HCT116 (cell line): ENCODE results near the gene SPARC. TPM values are rescaled to one million over a fixed set of nuclear protein-coding genes. Genes with fewer than 3 reads are reported as not detected.

Experiments
- ATAC-seq: fragments of 200-7000 bp; cut with Tn5 transposase; 2 replicates; pipeline ENCODE4 v1.9.1; 2020; ENCODE audit warnings: mild to moderate bottlenecking, moderate library complexity
- BruUV-seq: library from RNA; stranded (reverse); fragments of 400-500 nt; replicated peaks from 2 replicates; lab custom pipeline; 2021; lab: Mats Ljungman, UMichigan
- CTCF ChIA-PET: fragments of 300-600 bp; sonication (Branson Sonifier 250); formaldehyde crosslinking; loops from one replicate; lab custom pipeline; 2021; ENCODE audit warnings: antibody characterized with exemption; lab: Charles Lee
- POLR2A ChIA-PET: fragments of 300-600, 350-600 bp; sonication (Branson Sonifier 250); formaldehyde crosslinking; loops from one replicate; lab custom pipeline; 2021; ENCODE audit warnings: antibody characterized with exemption; lab: Charles Lee
- RAD21 ChIA-PET, 2 experiments: fragments of 300-600 bp; sonication (Branson Sonifier 250); formaldehyde crosslinking; loops; one replicate each; lab custom pipeline; 2023; ENCODE audit warnings: low total read pairs in 2 of 2; ENCODE audit not compliant: uncharacterized antibody in 2 of 2, unreplicated experiment in 2 of 2, low non-redundant PET in 1 of 2; lab: Charles Lee
- DNase-seq: peaks from one replicate; pipeline ENCODE4 v3.0.0-alpha.2; 2010; ENCODE audit warnings: low read depth, low spot score
- H2AFZ ChIP-seq: fragments of 200-600 bp; shearing (Covaris generic), sonication (generic); 2 replicates; pipeline ENCODE4 v1.6.1; 2017; ENCODE audit warnings: low read depth, mixed run types, mixed read lengths, antibody characterized with exemption, low read length; ENCODE audit not compliant: poor library complexity, severe bottlenecking
- H3K27ac ChIP-seq: 2 replicates; pipeline ENCODE4 v1.5.1; 2012; ENCODE audit warnings: low read depth, low read length
- H3K27me3 ChIP-seq: fragments of 200-600 bp; sonication (generic); 2 replicates; pipeline ENCODE4 v1.6.1; 2016; ENCODE audit warnings: mixed run types, low read length, mixed read lengths; ENCODE audit not compliant: insufficient read depth
- H3K36me3 ChIP-seq, 2 experiments: fragments of 200-500 bp in 1 of 2; fragments of 200-600 bp in 1 of 2; sonication (Bioruptor generic) in 1 of 2; sonication (generic) in 1 of 2; 2 replicates each; pipeline versions ENCODE4 v1.5.1 to v1.6.1; 2014 to 2016; ENCODE audit warnings: low read length in 2 of 2, inconsistent platforms in 1 of 2, mixed read lengths in 1 of 2, mixed run types in 1 of 2; ENCODE audit not compliant: insufficient read depth in 2 of 2, control insufficient read depth in 1 of 2
- H3K4me1 ChIP-seq, 2 experiments: fragments of 200-600 bp in 1 of 2; sonication (generic) in 1 of 2; 2 replicates each; pipeline versions ENCODE4 v1.5.1 to v1.6.1; 2012 to 2017; ENCODE audit warnings: low read length in 2 of 2, inconsistent platforms in 1 of 2, mild to moderate bottlenecking in 1 of 2, mixed read lengths in 1 of 2, mixed run types in 1 of 2, moderate library complexity in 1 of 2; ENCODE audit not compliant: insufficient read depth in 2 of 2, control insufficient read depth in 1 of 2
- H3K4me2 ChIP-seq: fragments of 200-600 bp; sonication (generic); 2 replicates; pipeline ENCODE4 v1.6.1; 2017; ENCODE audit warnings: mixed run types, low read length, mixed read lengths
- H3K4me3 ChIP-seq, 2 experiments: fragments of 200-600 bp in 1 of 2; sonication (generic) in 1 of 2; replicated peaks in 1 of 2; 2 replicates each; pipeline ENCODE4 v1.5.1; 2011 to 2016; ENCODE audit warnings: low read length in 2 of 2, control low read depth in 1 of 2, low read depth in 1 of 2, mild to moderate bottlenecking in 1 of 2, mixed read lengths in 1 of 2, mixed run types in 1 of 2
- H3K79me2 ChIP-seq: fragments of 200-600 bp; sonication (generic); 2 replicates; pipeline ENCODE4 v1.6.1; 2017; ENCODE audit warnings: mild to moderate bottlenecking, mixed run types, low read length, moderate library complexity, mixed read lengths; ENCODE audit not compliant: insufficient read depth
- H3K9ac ChIP-seq: fragments of 200-600 bp; sonication (generic); 2 replicates; pipeline ENCODE4 v1.6.1; 2016; ENCODE audit warnings: low read length, mixed read lengths
- H3K9me2 ChIP-seq: fragments of 200-600 bp; sonication (generic), shearing (Covaris generic); 2 replicates; pipeline ENCODE4 v1.6.1; 2017; ENCODE audit warnings: mixed run types, mild to moderate bottlenecking, moderate library complexity; ENCODE audit not compliant: insufficient read depth
- H3K9me3 ChIP-seq, 2 experiments: fragments of 200-500 bp in 1 of 2; fragments of 200-600 bp in 1 of 2; sonication (Bioruptor generic) in 1 of 2; sonication (generic) in 1 of 2; 2 replicates each; pipeline ENCODE4 v1.6.1; 2014 to 2017; ENCODE audit warnings: low read length in 2 of 2, mixed read lengths in 2 of 2, inconsistent platforms in 1 of 2, low read depth in 1 of 2, mild to moderate bottlenecking in 1 of 2, mixed run types in 1 of 2, moderate library complexity in 1 of 2; ENCODE audit not compliant: control insufficient read depth in 1 of 2, insufficient read depth in 1 of 2
- H4K20me1 ChIP-seq: fragments of 200-600 bp; sonication (generic), shearing (Covaris generic); 2 replicates; pipeline ENCODE4 v1.6.1; 2017; ENCODE audit warnings: mixed run types, mild to moderate bottlenecking, moderate library complexity; ENCODE audit not compliant: insufficient read depth
- CBX3 ChIP-seq: IDR thresholded peaks from 2 replicates; pipeline ENCODE4 v1.6.1; 2012; ENCODE audit warnings: low read depth
- ELF1 ChIP-seq: IDR thresholded peaks from 2 replicates; pipeline ENCODE4 v1.6.1; 2012; ENCODE audit warnings: low read depth, borderline replicate concordance
- FOSL1 ChIP-seq: IDR thresholded peaks from 2 replicates; pipeline ENCODE4 v1.6.1; 2012; ENCODE audit warnings: low read depth
- JUND ChIP-seq: IDR thresholded peaks from 2 replicates; pipeline ENCODE4 v1.6.1; 2012
- RAD21 ChIP-seq: IDR thresholded peaks from 2 replicates; pipeline ENCODE4 v1.6.1; 2012; ENCODE audit warnings: low read depth, mild to moderate bottlenecking
- SP1 ChIP-seq: IDR thresholded peaks from 2 replicates; pipeline ENCODE4 v1.6.1; 2012; ENCODE audit warnings: low read depth
- YY1 ChIP-seq: IDR thresholded peaks from 2 replicates; pipeline ENCODE4 v1.6.1; 2011; ENCODE audit warnings: low read length, low read depth, moderate library complexity, mild to moderate bottlenecking; ENCODE audit not compliant: insufficient replicate concordance; ENCODE audit errors: extremely low read depth
- ZNF274 ChIP-seq: fragments of 200-500 bp; sonication (Bioruptor generic); IDR thresholded peaks from 2 replicates; pipeline ENCODE4 v1.6.1; 2014; ENCODE audit warnings: mild to moderate bottlenecking, low read depth, low read length, inconsistent platforms
- intact Hi-C: fragments of 100-400 bp; cut with micrococcal nuclease; formaldehyde crosslinking; loops from 2 replicates; pipeline ENCODE4 v1.10.0; 2022
- total RNA-seq: library from RNA; stranded (reverse); gene quantifications from one replicate; pipeline ENCODE4 v1.2.1, GENCODE V29; 2021; ENCODE audit not compliant: unreplicated experiment
- TF ChIP-seq, protein P1 (sequence below): IDR thresholded peaks from 2 replicates; pipeline ENCODE4 v1.6.1; 2011; ENCODE audit warnings: mild to moderate bottlenecking, low read length, moderate library complexity; ENCODE audit not compliant: insufficient replicate concordance; ENCODE audit errors: extremely low read depth

SPARC gene
- total RNA-seq, 1 experiment from 2014 or later, result 3.0 TPM

DNA sequence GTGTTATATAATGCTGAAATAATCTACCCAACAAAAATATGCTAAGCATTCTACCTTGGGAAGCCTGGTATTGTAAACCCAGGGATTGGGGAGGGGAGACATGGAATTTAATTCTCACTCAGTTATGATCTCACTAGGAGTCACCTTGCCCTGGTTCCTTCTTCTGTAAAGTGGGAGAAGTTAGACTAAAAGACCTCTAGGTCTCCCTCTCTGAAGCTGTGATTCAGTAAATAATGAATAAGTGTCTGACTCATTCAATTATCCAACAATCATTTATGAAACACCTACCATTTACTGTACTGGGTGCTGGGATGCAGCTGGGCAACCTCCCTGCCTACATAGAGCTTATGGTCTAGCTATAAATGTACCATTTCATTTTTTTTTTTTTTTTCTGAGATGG lies 20.2 kb upstream of the SPARC start:
- Histone ChIP-seq H2AFZ (no peak overlapping the region), H3K27ac (peak overlapping the region; percentile 13), H3K36me3 (no peaks in the 10 kb centered on the region), H3K9ac (no peak overlapping the region), H3K4me1 (peaks cover 26 to 28% of the 10 kb centered on the region in 2 experiments), H4K20me1 (no peaks in the 10 kb centered on the region), H3K27me3 (no peaks in the 10 kb centered on the region), H3K9me3 (no peaks in the 10 kb centered on the region), H3K9me2 (no peaks in the 10 kb centered on the region), H3K4me2 (peak overlapping the region; percentile 28; the same call in 1 of the 2 replicates), H3K4me3 (no peak overlapping the region), H3K79me2 (no peaks in the 10 kb centered on the region)
- intact Hi-C loops, result no loop called here
- DNase-seq (no peak), ATAC-seq (peak; percentile 13; the same call in 1 of the 2 replicates)
- ChIA-PET POLR2A (interaction anchor here (1.6 kb wide), 1 partner anchor 32 kb away, joined by 3 read pairs; no protein-coding TSS in a partner anchor), CTCF (interaction anchor here (1.8 kb wide), 1 partner anchor 34 kb away, joined by 5 read pairs; no protein-coding TSS in a partner anchor), RAD21 (no interaction called here)
- TF ChIP-seq YY1, result no peak
- TF ChIP-seq SP1, result peak; percentile 20; the same call in 1 of the 2 replicates
- no peak for TF ChIP-seq CBX3
- peak; percentile 35; the same call in 1 of the 2 replicates for TF ChIP-seq JUND
- no peak for TF ChIP-seq ZNF274
- no peak; the same call in 1 of the 2 replicates for TF ChIP-seq FOSL1
- BruUV-seq, result no TSS peak

DNA sequence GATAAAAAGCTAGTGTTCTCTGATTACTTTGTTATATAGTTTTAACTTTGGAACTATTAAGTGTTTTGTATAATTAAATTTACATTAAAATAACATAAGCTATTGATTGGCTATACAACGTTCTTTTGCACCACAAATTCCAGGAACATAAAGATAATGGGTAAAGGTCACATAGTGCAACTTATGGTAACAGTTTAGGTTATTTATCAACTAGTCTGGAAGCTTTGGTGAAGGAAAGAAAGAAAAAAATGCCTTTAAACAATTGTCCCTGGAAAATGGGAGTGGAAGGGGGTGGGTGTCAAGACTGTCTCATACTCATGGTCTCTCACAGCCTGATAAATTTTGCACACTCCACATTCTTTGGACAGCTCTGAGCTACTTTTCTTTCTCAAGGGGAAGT lies 17.1 kb upstream of the SPARC start:
- Histone ChIP-seq H3K36me3 (no peaks in the 10 kb centered on the region), H3K79me2 (no peaks in the 10 kb centered on the region), H3K4me1 (peaks cover 26 to 36% of the 10 kb centered on the region in 2 experiments), H3K4me2 (no peak overlapping the region), H2AFZ (no peak overlapping the region), H4K20me1 (no peaks in the 10 kb centered on the region), H3K9ac (no peak overlapping the region), H3K9me2 (no peaks in the 10 kb centered on the region), H3K27me3 (no peaks in the 10 kb centered on the region), H3K4me3 (no peak overlapping the region), H3K9me3 (no peaks in the 10 kb centered on the region), H3K27ac (no peak overlapping the region)
- no TSS peak for BruUV-seq
- TF ChIP-seq ELF1 (no peak), RAD21 (no peak), CBX3 (no peak)
- TF ChIP-seq, protein P1, sequence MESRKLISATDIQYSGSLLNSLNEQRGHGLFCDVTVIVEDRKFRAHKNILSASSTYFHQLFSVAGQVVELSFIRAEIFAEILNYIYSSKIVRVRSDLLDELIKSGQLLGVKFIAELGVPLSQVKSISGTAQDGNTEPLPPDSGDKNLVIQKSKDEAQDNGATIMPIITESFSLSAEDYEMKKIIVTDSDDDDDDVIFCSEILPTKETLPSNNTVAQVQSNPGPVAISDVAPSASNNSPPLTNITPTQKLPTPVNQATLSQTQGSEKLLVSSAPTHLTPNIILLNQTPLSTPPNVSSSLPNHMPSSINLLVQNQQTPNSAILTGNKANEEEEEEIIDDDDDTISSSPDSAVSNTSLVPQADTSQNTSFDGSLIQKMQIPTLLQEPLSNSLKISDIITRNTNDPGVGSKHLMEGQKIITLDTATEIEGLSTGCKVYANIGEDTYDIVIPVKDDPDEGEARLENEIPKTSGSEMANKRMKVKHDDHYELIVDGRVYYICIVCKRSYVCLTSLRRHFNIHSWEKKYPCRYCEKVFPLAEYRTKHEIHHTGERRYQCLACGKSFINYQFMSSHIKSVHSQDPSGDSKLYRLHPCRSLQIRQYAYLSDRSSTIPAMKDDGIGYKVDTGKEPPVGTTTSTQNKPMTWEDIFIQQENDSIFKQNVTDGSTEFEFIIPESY, result no peak
- DNase-seq, result no peak
- ChIA-PET RAD21 (no interaction called here), CTCF (interaction anchor here (0.7 to 1.5 kb wide), 2 partner anchors 15 to 45 kb away, joined by 3 to 5 read pairs; no protein-coding TSS in a partner anchor), POLR2A (no interaction called here)
- intact Hi-C loops, result no loop called here
- no peak for ATAC-seq
